CD4-positive, alpha-beta T cell treated with Interleukin-17A for 1 hour (primary cell): ENCODE data around the gene DGUOK.

ENCODE experiments used
- DNase-seq: peaks from one replicate; pipeline ENCODE4 v3.0.0-alpha.2; 2020

Gene DGUOK

GRCh38 chr2:73956218-73956865 lies 29.7 kb downstream of the DGUOK start:
- no peak for DNase-seq

- no peak for DNase-seq
Observed at GRCh38 chr2:73961274-73961673, 34.6 kb downstream of the DGUOK start.

GRCh38 chr2:73961823-73962615 lies 35.3 kb downstream of the DGUOK start:
- DNase-seq: no peak

- no peak for DNase-seq
Observed at GRCh38 chr2:73962798-73963197, 36.1 kb downstream of the DGUOK start.

GRCh38 chr2:73963385-73964120 lies 36.9 kb downstream of the DGUOK start:
- DNase-seq: no peak

- no peak for DNase-seq
Observed at GRCh38 chr2:73964223-73964622, 37.5 kb downstream of the DGUOK start.

GRCh38 chr2:73965053-73965452 lies 38.4 kb downstream of the DGUOK start:
- no peak for DNase-seq

GRCh38 chr2:73968357-73968937 lies 41.8 kb downstream of the DGUOK start:
- DNase-seq: no peak

GRCh38 chr2:73969356-73969755 lies 42.7 kb downstream of the DGUOK start:
- no peak for DNase-seq

- no peak for DNase-seq
Observed at GRCh38 chr2:73970141-73970803, 43.6 kb downstream of the DGUOK start.

- DNase-seq: peak; percentile 77
Observed at GRCh38 chr2:73970850-73971471, 44.3 kb downstream of the DGUOK start.

- DNase-seq: no peak
Observed at GRCh38 chr2:73971722-73972121, 45.0 kb downstream of the DGUOK start.

GRCh38 chr2:73972846-73973245 lies 46.2 kb downstream of the DGUOK start:
- no peak for DNase-seq

GRCh38 chr2:73975731-73976130 lies 49.1 kb downstream of the DGUOK start:
- DNase-seq: no peak

- no peak for DNase-seq
Observed at GRCh38 chr2:73976803-73977202, 50.1 kb downstream of the DGUOK start.

- DNase-seq: no peak
Observed at GRCh38 chr2:73977466-73977865, 50.8 kb downstream of the DGUOK start.

- peak; percentile 88 for DNase-seq
Observed at GRCh38 chr2:73979021-73979420, 52.3 kb downstream of the DGUOK start.

GRCh38 chr2:73979686-73980085 lies 53.0 kb downstream of the DGUOK start:
- DNase-seq: no peak

- DNase-seq: no peak
Observed at GRCh38 chr2:73980566-73980965, 53.9 kb downstream of the DGUOK start.

GRCh38 chr2:73981081-73982001 lies 54.7 kb downstream of the DGUOK start:
- DNase-seq: no peak

- no peak for DNase-seq
Observed at GRCh38 chr2:73982140-73982617, 55.5 kb downstream of the DGUOK start.
